ENCODE data around the gene BLOC1S6. TPM values are rescaled to one million over a fixed set of nuclear protein-coding genes. Genes with fewer than 3 reads are reported as not detected.

Gene BLOC1S6
- polyA plus RNA-seq (2011; rRNA removed) (14.2 and 19.0 TPM in 2 replicates), polyA plus RNA-seq (2017; fragmentation: RNase III; extraction: RNeasy Plus Mini Kit Qiagen cat#74134 plus additional on column Dnase treatment) (30.9 to 32.1 TPM (median 31.8 TPM) in 3 replicates), polyA minus RNA-seq (2011; rRNA and poly(A)+ RNA removed) (7.1 and 10.1 TPM in 2 replicates)
- polyA plus RNA-seq (2012; cell fraction: cytosol; rRNA removed): 4.7 and 5.5 TPM in 2 replicates
- 1.4 and 2.3 TPM in 2 replicates for polyA plus RNA-seq (2012; cell fraction: nucleus; rRNA removed)

DNA sequence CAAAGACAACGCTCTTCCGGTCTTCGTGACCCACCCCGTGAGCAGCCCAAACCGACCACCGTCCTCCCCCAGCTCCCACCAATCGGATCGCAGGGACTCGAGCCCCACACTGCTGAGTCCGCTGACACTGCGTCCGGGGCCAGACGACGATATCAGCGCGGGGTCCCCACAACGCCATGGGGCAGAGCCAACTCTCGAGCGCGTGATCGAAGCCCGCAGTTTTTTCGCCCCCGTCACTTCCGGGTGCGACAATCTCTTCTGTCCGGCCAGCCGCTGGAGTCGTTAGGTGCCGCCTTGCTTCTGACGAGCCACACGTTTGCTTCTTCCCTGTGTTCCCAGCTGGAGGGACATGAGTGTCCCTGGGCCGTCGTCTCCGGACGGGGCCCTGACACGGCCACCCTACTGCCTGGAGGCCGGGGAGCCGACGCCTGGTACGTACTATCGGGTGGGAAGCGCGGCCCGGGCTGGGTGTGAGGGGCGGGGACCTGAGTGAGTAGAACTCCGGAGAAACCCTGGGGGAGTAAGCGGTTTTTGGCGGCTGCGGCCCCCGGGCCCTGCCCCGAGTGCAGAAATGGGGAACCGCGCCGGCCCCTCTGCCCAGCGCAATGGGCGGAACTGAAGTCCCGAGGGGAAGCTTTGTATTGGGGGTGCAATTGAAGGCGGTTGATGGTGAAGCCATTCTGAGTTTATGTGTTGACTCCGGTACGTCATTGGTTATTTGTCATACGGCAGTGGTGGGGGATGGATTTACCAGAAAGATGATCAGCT lies at the start of gene BLOC1S6:
TSS of gene BLOC1S6 (plus strand) at position 285 of the 768 bp plus-strand sequence. CDS start at position 350, 65 bp downstream.
- peak; percentile 50 to 90 for DNase-seq (ENCODE audit: low read depth in 1 of 2, low spot score in 1 of 2)
- peak within 1 kb of the TSS; percentile 97 for H3K4me2 ChIP-seq
- no peaks in the 10 kb centered on the region for H3K9me3 ChIP-seq
- POLR2A ChIA-PET: interaction anchor here (0.6 to 1.1 kb wide), 3 partner anchors 10 to 54 kb away, joined by 3 to 5 read pairs (median 3); no protein-coding TSS in a partner anchor
- H3K4me3 ChIP-seq: peak within 1 kb of the TSS; percentile 75
- no peak for FAIRE-seq
- peaks cover 23% of the 10 kb centered on the region; the same call in 2 of the 3 replicates for H3K4me1 ChIP-seq
- TF ChIP-seq BCL3 (IDR thresholded peaks at IDR 0.05) (0 out of 3 replicates have a peak, but pooled peaks have one; percentile 43), CTCF (IDR thresholded peaks at IDR 0.05) (no peak), RCOR1 (IDR thresholded peaks at IDR 0.05; ENCODE audit: low read depth, low read length) (no peak), EP300 (IDR thresholded peaks at IDR 0.05) (no peak), SREBF2 (IDR thresholded peaks at IDR 0.05) (no peak), EHMT2 (IDR thresholded peaks at IDR 0.05; ENCODE audit: low read depth) (no peak), ATOH8 (CRISPR knock-in tag; IDR thresholded peaks at IDR 0.05; ENCODE audit: low read depth) (no peak), MYC (IDR thresholded peaks at IDR 0.05; ENCODE audit: borderline replicate concordance, low read length) (peak; percentile 50; the same call in 1 of the 2 replicates), POLR2A (IDR thresholded peaks at IDR 0.05; ENCODE audit: low read length) (peak; percentile 72), PHF8 (IDR thresholded peaks at IDR 0.05; ENCODE audit: borderline replicate concordance, low read depth) (peak; percentile 84), POLR2AphosphoS2 (conservative IDR thresholded peaks at IDR 0.05; ENCODE audit: low read length) (no peak), HEYL (CRISPR knock-in tag; IDR thresholded peaks at IDR 0.05) (no peak), FOSL2 (IDR thresholded peaks at IDR 0.05) (no peak), FOSL2 (CRISPR knock-in tag; IDR thresholded peaks at IDR 0.05) (no peak), JUN (IDR thresholded peaks at IDR 0.05) (peak in 1 of 2 experiments; percentile 79; a peak in 4 of 5 replicates), E2F6 (IDR thresholded peaks at IDR 0.05; ENCODE audit: borderline replicate concordance, low read depth) (peak; percentile 86), CBX8 (IDR thresholded peaks at IDR 0.05) (no peak), KDM5A (IDR thresholded peaks at IDR 0.05) (peak; percentile 57), HOXB13 (CRISPR knock-in tag; IDR thresholded peaks at IDR 0.05; ENCODE audit: low read depth) (no peak), EHF (CRISPR knock-in tag; IDR thresholded peaks at IDR 0.05) (no peak), HMGXB4 (CRISPR knock-in tag; IDR thresholded peaks at IDR 0.05; ENCODE audit: borderline replicate concordance) (0 out of 2 replicates have a peak, but pooled peaks have one; percentile 12), REST (IDR thresholded peaks at IDR 0.05) (no peak), RFX5 (IDR thresholded peaks at IDR 0.05) (no peak)
- TF ChIP-seq, protein P1, sequence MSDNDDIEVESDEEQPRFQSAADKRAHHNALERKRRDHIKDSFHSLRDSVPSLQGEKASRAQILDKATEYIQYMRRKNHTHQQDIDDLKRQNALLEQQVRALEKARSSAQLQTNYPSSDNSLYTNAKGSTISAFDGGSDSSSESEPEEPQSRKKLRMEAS (IDR thresholded peaks at IDR 0.05): peak; percentile 93
- H3K27ac ChIP-seq: peak within 1 kb of the TSS; percentile 95 to 98
- 2% methylated on average over 24 of the region's 62 CpGs for WGBS (ENCODE audit: missing lambda C conversion rate)
- CTCF ChIA-PET: interaction anchor here (1.3 to 3.9 kb wide), 4 partner anchors 13 to 129 kb away, joined by 4 to 21 read pairs (median 8); no protein-coding TSS in a partner anchor
- ATAC-seq: peak; percentile 90 to 94

All from A549 (cell line).